Activated CD8-positive, alpha-beta memory T cell treated with anti-CD3 and anti-CD28 coated beads for 36 hours (primary cell): ENCODE measurements around the gene PRDM16. TPM values are rescaled to one million over a fixed set of nuclear protein-coding genes. Genes with fewer than 3 reads are reported as not detected.

ENCODE experiments used
- CTCF ChIA-PET: fragments of 350-600 bp; sonication (Branson Sonifier 250); formaldehyde crosslinking; loops from one replicate; lab custom pipeline; 2021; ENCODE audit warnings: antibody characterized with exemption; lab: Charles Lee
- POLR2A ChIA-PET: fragments of 350-600 bp; sonication (Branson Sonifier 250); formaldehyde crosslinking; loops from one replicate; lab custom pipeline; 2021; ENCODE audit warnings: antibody characterized with exemption; lab: Charles Lee
- total RNA-seq, 2 experiments: library from RNA; stranded (reverse); gene quantifications; one replicate each; pipeline ENCODE4 v1.2.3, GENCODE V29; 2021

PRDM16 gene
- total RNA-seq, 2 experiments from 2014 or later, result not detected

- ChIA-PET CTCF (no interaction called here), POLR2A (no interaction called here)
These were observed 118.6 kb downstream of the PRDM16 start for GRCh38 chr1:3187415-3188149.

GRCh38 chr1:3188150-3188971 lies 119.4 kb downstream of the PRDM16 start:
- CTCF ChIA-PET, result no interaction called here
- POLR2A ChIA-PET, result no interaction called here

GRCh38 chr1:3190256-3191041 lies 121.4 kb downstream of the PRDM16 start:
- CTCF ChIA-PET, result no interaction called here

DNA sequence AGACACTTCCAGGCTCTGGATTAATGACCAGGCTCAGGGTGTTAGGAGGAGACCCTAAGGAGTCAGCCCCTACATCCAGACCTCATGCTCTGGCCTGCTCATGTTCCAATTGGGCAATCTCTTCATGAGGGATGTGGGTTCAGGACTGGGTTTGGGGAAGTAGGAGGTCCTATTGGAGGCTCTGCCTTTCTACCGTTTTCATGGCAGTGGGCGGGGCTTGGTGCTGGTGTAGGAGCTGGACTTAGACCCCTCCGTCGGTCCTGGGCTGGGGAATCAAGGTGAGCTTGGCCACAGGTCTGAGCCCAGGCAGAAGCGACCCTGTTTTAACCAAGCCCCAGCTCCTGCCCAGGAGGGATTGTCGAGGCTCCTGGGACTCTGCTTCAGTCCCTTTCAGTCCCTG lies 123.4 kb downstream of the PRDM16 start:
- ChIA-PET POLR2A (no interaction called here), CTCF (no interaction called here)

More at GRCh38 chr1:3190256-3191041, 121.4 kb downstream of the PRDM16 start:
- POLR2A ChIA-PET, result no interaction called here

DNA sequence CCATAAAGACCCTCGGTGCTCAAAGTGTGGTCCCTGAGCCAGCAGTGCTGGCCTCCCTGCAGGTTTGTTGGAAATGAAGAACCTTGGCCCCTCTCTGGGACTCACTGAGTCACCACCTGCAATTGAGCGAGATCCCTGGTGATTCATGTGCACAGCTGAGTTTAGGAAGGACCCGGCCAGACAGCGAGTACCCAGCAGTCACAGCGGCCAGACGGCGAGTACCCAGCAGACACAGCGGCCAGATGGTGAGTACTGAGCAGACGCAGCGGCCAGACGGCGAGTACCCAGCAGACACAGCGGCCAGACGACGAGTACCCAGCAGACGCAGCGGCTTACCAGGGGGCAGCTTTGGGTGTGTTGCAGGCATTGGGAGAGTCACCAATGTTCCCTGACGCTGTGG lies 123.8 kb downstream of the PRDM16 start:
- ChIA-PET CTCF (no interaction called here), POLR2A (no interaction called here)

- ChIA-PET POLR2A (no interaction called here), CTCF (no interaction called here)
These were observed 124.8 kb downstream of the PRDM16 start for GRCh38 chr1:3193811-3194210.

GRCh38 chr1:3194760-3195479 lies 125.9 kb downstream of the PRDM16 start:
- POLR2A ChIA-PET, result no interaction called here
- CTCF ChIA-PET, result no interaction called here

GRCh38 chr1:3195480-3195815 lies 126.4 kb downstream of the PRDM16 start:
- CTCF ChIA-PET, result no interaction called here
- POLR2A ChIA-PET, result no interaction called here

GRCh38 chr1:3195966-3196515 lies 127.0 kb downstream of the PRDM16 start:
- ChIA-PET POLR2A (no interaction called here), CTCF (no interaction called here)

- POLR2A ChIA-PET, result no interaction called here
- CTCF ChIA-PET, result no interaction called here
These were observed 127.7 kb downstream of the PRDM16 start for GRCh38 chr1:3196577-3197245.

DNA sequence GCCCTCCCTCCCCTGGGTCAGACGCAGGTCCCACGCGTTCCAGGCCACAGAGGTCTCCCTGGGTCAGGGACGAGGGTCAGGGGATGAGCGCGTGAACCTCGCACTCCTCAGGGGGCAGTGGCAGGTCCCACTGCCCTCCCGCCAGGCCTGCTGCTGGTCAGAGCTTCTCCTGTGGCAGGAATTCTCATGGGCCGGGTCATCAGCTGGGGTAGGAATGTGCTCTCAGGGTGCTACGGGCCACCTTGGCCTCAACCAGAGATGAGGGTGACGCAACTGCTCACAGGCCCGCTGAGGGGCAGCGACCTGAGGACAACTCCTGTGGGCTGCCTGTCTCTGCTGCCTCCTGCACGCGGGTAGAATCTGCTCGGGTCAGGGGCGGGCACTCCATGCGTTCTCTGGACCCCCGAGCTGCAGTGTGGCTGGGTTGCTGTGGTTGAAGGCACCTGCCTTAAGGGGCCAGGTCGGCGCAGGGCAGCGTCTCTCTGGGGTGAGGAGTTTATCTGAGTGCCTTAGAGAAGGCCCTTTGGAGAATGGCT lies 128.8 kb downstream of the PRDM16 start:
- CTCF ChIA-PET, result no interaction called here
- POLR2A ChIA-PET, result no interaction called here

GRCh38 chr1:3198371-3199271 lies 129.6 kb downstream of the PRDM16 start:
- ChIA-PET POLR2A (no interaction called here), CTCF (no interaction called here)

GRCh38 chr1:3204725-3205124 lies 135.7 kb downstream of the PRDM16 start:
- POLR2A ChIA-PET, result no interaction called here

GRCh38 chr1:3205815-3206214 lies 136.8 kb downstream of the PRDM16 start:
- POLR2A ChIA-PET, result no interaction called here
- CTCF ChIA-PET, result no interaction called here

More at GRCh38 chr1:3204725-3205124, 135.7 kb downstream of the PRDM16 start:
- CTCF ChIA-PET, result no interaction called here

GRCh38 chr1:3206696-3207095 lies 137.7 kb downstream of the PRDM16 start:
- ChIA-PET POLR2A (no interaction called here), CTCF (no interaction called here)

DNA sequence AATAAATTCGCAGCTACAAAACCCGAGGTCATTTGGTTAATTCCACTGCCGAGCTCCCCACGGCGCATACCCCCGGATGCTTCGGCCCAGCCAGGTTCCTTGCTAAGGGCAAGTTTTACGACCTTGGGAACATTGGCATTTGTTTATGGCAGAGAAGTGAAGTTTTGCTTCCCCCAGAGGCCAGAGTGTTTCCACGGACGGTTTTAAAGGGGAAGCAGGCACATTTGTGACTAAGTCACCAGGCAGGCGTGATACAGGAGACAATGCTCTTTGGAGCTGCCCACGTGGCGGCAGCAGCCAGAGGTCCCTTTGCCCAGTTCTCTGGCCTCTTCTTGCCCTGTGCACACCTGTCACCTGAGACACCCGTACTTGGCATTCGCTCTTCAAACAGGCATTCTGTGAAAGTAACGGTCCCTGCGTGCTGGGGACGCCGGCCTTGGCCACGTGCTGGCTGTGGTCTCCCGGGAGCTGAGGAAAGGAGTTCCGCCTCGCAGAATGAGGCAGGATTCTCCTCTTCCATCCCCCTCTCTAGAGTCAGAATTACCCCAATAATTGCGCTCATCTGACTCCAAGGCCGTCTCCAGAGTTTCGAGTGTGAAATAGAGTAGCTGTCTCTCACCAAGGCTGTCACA lies 138.3 kb downstream of the PRDM16 start:
- ChIA-PET POLR2A (no interaction called here), CTCF (no interaction called here)

GRCh38 chr1:3208819-3209200 lies 139.8 kb downstream of the PRDM16 start:
- ChIA-PET POLR2A (no interaction called here), CTCF (no interaction called here)
